HL-60 (cell line): ENCODE measurements around the gene TMEM121.

Source experiments
- DNase-seq, 2 experiments: peaks; one replicate each; pipeline ENCODE4 v3.0.0-alpha.2; 2010 to 2020; ENCODE audit warnings: low read depth in 1 of 2, low spot score in 1 of 2
- H3K27ac ChIP-seq: fragments of 250-450 bp; sonication (Bioruptor Pico); replicated peaks from 2 replicates; pipeline ENCODE4 v1.5.1; 2020; ENCODE audit warnings: mild to moderate bottlenecking, moderate library complexity
- H3K27me3 ChIP-seq: fragments of 250-450 bp; sonication (Bioruptor Pico); 2 replicates; pipeline ENCODE4 v1.5.1; 2021; ENCODE audit warnings: mild to moderate bottlenecking, moderate library complexity; ENCODE audit not compliant: insufficient read depth, poor library complexity, severe bottlenecking
- H3K4me3 ChIP-seq: replicated peaks from 2 replicates; pipeline ENCODE4 v1.5.1; 2011; ENCODE audit warnings: mild to moderate bottlenecking, control low read depth, low read length; ENCODE audit not compliant: insufficient read depth
- CTCF ChIP-seq: IDR thresholded peaks from one replicate; pipeline ENCODE4 v1.5.1; 2011; ENCODE audit warnings: low read length, control low read depth, inconsistent platforms; ENCODE audit not compliant: insufficient read depth
- GABPA ChIP-seq: IDR thresholded peaks from 2 replicates; pipeline ENCODE4 v1.6.1; 2012; ENCODE audit warnings: low read depth
- POLR2AphosphoS5 ChIP-seq: IDR thresholded peaks from 2 replicates; pipeline ENCODE4 v1.6.1; 2012; ENCODE audit warnings: low read depth
- SPI1 ChIP-seq: IDR thresholded peaks from 2 replicates; pipeline ENCODE4 v1.6.1; 2012; ENCODE audit warnings: low read depth, mild to moderate bottlenecking, borderline replicate concordance
- TF ChIP-seq, protein P1 (sequence below): IDR thresholded peaks from 2 replicates; pipeline ENCODE4 v1.6.1; 2012; ENCODE audit warnings: low read depth; ENCODE audit not compliant: insufficient replicate concordance

TMEM121 gene

GRCh38 chr14:105526776-105527380 lies 495 bp downstream of the TMEM121 start:
- DNase-seq, result no peak
- TF ChIP-seq, protein P1, sequence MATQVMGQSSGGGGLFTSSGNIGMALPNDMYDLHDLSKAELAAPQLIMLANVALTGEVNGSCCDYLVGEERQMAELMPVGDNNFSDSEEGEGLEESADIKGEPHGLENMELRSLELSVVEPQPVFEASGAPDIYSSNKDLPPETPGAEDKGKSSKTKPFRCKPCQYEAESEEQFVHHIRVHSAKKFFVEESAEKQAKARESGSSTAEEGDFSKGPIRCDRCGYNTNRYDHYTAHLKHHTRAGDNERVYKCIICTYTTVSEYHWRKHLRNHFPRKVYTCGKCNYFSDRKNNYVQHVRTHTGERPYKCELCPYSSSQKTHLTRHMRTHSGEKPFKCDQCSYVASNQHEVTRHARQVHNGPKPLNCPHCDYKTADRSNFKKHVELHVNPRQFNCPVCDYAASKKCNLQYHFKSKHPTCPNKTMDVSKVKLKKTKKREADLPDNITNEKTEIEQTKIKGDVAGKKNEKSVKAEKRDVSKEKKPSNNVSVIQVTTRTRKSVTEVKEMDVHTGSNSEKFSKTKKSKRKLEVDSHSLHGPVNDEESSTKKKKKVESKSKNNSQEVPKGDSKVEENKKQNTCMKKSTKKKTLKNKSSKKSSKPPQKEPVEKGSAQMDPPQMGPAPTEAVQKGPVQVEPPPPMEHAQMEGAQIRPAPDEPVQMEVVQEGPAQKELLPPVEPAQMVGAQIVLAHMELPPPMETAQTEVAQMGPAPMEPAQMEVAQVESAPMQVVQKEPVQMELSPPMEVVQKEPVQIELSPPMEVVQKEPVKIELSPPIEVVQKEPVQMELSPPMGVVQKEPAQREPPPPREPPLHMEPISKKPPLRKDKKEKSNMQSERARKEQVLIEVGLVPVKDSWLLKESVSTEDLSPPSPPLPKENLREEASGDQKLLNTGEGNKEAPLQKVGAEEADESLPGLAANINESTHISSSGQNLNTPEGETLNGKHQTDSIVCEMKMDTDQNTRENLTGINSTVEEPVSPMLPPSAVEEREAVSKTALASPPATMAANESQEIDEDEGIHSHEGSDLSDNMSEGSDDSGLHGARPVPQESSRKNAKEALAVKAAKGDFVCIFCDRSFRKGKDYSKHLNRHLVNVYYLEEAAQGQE, result no peak
- TF ChIP-seq POLR2AphosphoS5, result no peak
- TF ChIP-seq CTCF, result no peak
- no peak for TF ChIP-seq GABPA
- no peak for TF ChIP-seq SPI1
- Histone ChIP-seq H3K27me3 (peaks cover 38% of the 10 kb centered on the region), H3K27ac (no peak overlapping the region), H3K4me3 (no peak overlapping the region)

DNA sequence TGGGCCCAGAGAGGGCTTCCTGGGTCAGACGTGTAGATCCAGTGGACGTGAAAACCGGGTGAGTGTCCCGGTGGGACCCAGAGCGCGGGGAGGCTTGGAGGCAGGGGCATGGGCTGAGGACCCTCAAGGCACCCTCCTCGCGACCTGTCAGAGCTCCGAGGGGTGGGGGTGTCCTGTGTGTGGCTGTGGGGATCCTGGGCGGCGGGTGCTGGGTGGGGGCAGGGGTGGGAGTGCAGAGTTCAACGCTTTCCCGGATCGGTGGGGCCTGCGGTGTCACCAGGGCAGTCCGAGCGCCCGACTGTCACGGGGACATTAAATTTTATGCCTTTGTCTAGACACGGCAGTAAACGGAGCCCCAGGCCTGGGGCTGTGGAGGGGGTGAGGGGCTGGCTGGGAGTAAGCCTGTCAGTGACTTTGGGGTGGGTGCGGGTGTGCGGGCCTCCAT lies 1.0 kb downstream of the TMEM121 start:
- peaks cover 38% of the 10 kb centered on the region for H3K27me3 ChIP-seq
- H3K4me3 ChIP-seq, result no peak overlapping the region
- no peak overlapping the region for H3K27ac ChIP-seq
- TF ChIP-seq, protein P1, result no peak
- TF ChIP-seq GABPA (no peak), CTCF (no peak)
- DNase-seq, result no peak

DNA sequence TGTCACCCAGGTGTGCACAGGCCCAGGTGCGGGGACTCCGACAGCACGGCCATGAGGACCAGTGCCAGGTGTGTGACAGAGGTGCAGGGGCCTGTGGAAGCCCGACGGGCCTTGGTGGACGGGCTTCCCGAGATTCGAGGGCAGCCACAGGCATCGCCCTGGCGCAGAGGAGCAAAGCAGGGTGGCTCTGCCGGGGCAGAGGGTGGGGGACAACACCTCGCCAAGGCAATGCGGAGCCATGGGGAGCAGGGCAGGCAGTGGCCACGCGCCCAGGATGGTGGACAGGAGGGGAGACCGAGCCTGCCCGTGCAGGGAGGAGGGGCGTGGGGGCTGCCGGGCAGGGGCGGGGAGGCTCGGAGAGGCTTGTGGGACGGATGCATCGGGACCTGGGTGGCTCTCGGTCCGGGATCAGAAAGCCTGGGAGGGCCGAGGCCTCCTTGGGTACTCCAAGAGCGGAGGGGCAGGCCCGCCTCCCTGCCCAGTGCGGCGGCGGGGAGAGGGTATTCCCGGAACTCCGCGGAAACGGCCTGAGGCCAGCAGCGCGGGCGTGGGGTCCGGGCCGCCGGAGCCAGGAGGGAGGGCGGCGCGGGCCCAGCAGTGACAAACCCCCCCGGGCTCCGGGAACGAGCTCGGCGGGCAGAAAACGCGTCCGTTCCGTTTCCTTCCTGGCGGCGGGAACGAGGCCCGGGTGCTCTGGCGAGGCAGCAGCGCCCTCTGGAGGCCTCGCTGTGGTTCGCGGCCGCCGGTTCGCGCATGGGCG lies 1.6 kb downstream of the TMEM121 start:
- Histone ChIP-seq H3K27ac (0 out of 2 replicates have a peak overlapping the region, but pooled peaks have one; percentile 27), H3K4me3 (peak overlapping the region; percentile 38), H3K27me3 (peaks cover 38% of the 10 kb centered on the region)
- TF ChIP-seq GABPA, result peak; percentile 58
- TF ChIP-seq, protein P1, result no peak
- TF ChIP-seq CTCF, result peak; percentile 35
- peak; percentile 60 to 68 for DNase-seq
